Measurements from ENCODE around the gene ARPP21.

The ARPP21 gene

GRCh38 chr3:35779611-35780010, 140.3 kb downstream of the ARPP21 start:
- Mint-ChIP-seq H3K9me3 (no peaks in the 10 kb centered on the region), H3K4me3 (no peak overlapping the region), H3K36me3 (ENCODE audit: low read depth) (no peaks in the 10 kb centered on the region), H3K27ac (no peak overlapping the region), H3K27me3 (ENCODE audit: low read depth) (no peaks in the 10 kb centered on the region), H3K4me1 (peaks cover 12% of the 10 kb centered on the region)
- TF ChIP-seq CTCF (IDR thresholded peaks at IDR 0.05; ENCODE audit: unreplicated experiment in 3 of 3) = no peak

- no peak overlapping the region for H3K4me3 Mint-ChIP-seq
- peaks cover 20% of the 10 kb centered on the region for H3K4me1 Mint-ChIP-seq
- no peak for TF ChIP-seq CTCF (IDR thresholded peaks at IDR 0.05; ENCODE audit: unreplicated experiment in 3 of 3)
- no peaks in the 10 kb centered on the region for H3K36me3 Mint-ChIP-seq (ENCODE audit: low read depth)
- no peak overlapping the region for H3K27ac Mint-ChIP-seq
- no peaks in the 10 kb centered on the region for H3K9me3 Mint-ChIP-seq
- H3K27me3 Mint-ChIP-seq (ENCODE audit: low read depth) = no peaks in the 10 kb centered on the region
These were observed 141.5 kb downstream of the ARPP21 start for GRCh38 chr3:35780800-35781199.

GRCh38 chr3:35781558-35781957, 142.2 kb downstream of the ARPP21 start:
- H3K9me3 Mint-ChIP-seq = no peaks in the 10 kb centered on the region
- H3K4me3 Mint-ChIP-seq = no peak overlapping the region
- no peak for TF ChIP-seq CTCF (IDR thresholded peaks at IDR 0.05; ENCODE audit: unreplicated experiment in 3 of 3)
- H3K36me3 Mint-ChIP-seq (ENCODE audit: low read depth) = no peaks in the 10 kb centered on the region
- no peaks in the 10 kb centered on the region for H3K27me3 Mint-ChIP-seq (ENCODE audit: low read depth)
- H3K4me1 Mint-ChIP-seq = peaks cover 22% of the 10 kb centered on the region
- H3K27ac Mint-ChIP-seq = no peak overlapping the region

GRCh38 chr3:35782355-35782754, 143.0 kb downstream of the ARPP21 start:
- H3K36me3 Mint-ChIP-seq (ENCODE audit: low read depth) = no peaks in the 10 kb centered on the region

GRCh38 chr3:35784169-35784568, 144.8 kb downstream of the ARPP21 start:
- Mint-ChIP-seq H3K4me1 (peaks cover 42% of the 10 kb centered on the region), H3K9me3 (no peaks in the 10 kb centered on the region), H3K36me3 (ENCODE audit: low read depth) (no peaks in the 10 kb centered on the region), H3K4me3 (no peak overlapping the region), H3K27me3 (ENCODE audit: low read depth) (no peaks in the 10 kb centered on the region), H3K27ac (no peak overlapping the region)
- no peak for TF ChIP-seq CTCF (IDR thresholded peaks at IDR 0.05; ENCODE audit: unreplicated experiment in 3 of 3)

More at GRCh38 chr3:35782355-35782754, 143.0 kb downstream of the ARPP21 start:
- Mint-ChIP-seq H3K4me1 (peaks cover 26% of the 10 kb centered on the region), H3K4me3 (no peak overlapping the region), H3K27me3 (ENCODE audit: low read depth) (no peaks in the 10 kb centered on the region), H3K9me3 (no peaks in the 10 kb centered on the region), H3K27ac (no peak overlapping the region)
- no peak for TF ChIP-seq CTCF (IDR thresholded peaks at IDR 0.05; ENCODE audit: unreplicated experiment in 3 of 3)

- no peak for TF ChIP-seq CTCF (IDR thresholded peaks at IDR 0.05; ENCODE audit: unreplicated experiment in 3 of 3)
- H3K4me1 Mint-ChIP-seq = peaks cover 51% of the 10 kb centered on the region
- no peak overlapping the region for H3K4me3 Mint-ChIP-seq
- no peaks in the 10 kb centered on the region for H3K9me3 Mint-ChIP-seq
- no peaks in the 10 kb centered on the region for H3K27me3 Mint-ChIP-seq (ENCODE audit: low read depth)
- H3K27ac Mint-ChIP-seq = no peak overlapping the region
- H3K36me3 Mint-ChIP-seq (ENCODE audit: low read depth) = no peaks in the 10 kb centered on the region
These were observed 146.0 kb downstream of the ARPP21 start for GRCh38 chr3:35785234-35785888.
